Measurements from ENCODE around the gene PTPRO.

Gene PTPRO

GRCh38 chr12:15525441-15525840, 203.1 kb downstream of the PTPRO start:
- no peak for DNase-seq (ENCODE audit: low spot score)

GRCh38 chr12:15526033-15526432, 203.7 kb downstream of the PTPRO start:
- no peak for DNase-seq (ENCODE audit: low spot score)

- DNase-seq (ENCODE audit: low spot score) = no peak
Measured at GRCh38 chr12:15527201-15528080, 205.1 kb downstream of the PTPRO start.

- DNase-seq (ENCODE audit: low spot score) = no peak
Measured at GRCh38 chr12:15528666-15529065, 206.4 kb downstream of the PTPRO start.

- no peak for DNase-seq (ENCODE audit: low spot score)
Measured at GRCh38 chr12:15530361-15530760, 208.1 kb downstream of the PTPRO start.

- peak; percentile 40 for DNase-seq (ENCODE audit: low spot score)
Measured at GRCh38 chr12:15532364-15532977, 210.2 kb downstream of the PTPRO start.

GRCh38 chr12:15534322-15534721, 212.0 kb downstream of the PTPRO start:
- DNase-seq (ENCODE audit: low spot score) = no peak

- DNase-seq (ENCODE audit: low spot score) = no peak
Measured at GRCh38 chr12:15534874-15535273, 212.6 kb downstream of the PTPRO start.

GRCh38 chr12:15535352-15535781, 213.1 kb downstream of the PTPRO start:
- no peak for DNase-seq (ENCODE audit: low spot score)

- no peak for DNase-seq (ENCODE audit: low spot score)
Measured at GRCh38 chr12:15536446-15536845, 214.1 kb downstream of the PTPRO start.

- no peak for DNase-seq (ENCODE audit: low spot score)
Measured at GRCh38 chr12:15538881-15539280, 216.6 kb downstream of the PTPRO start.

GRCh38 chr12:15540005-15540404, 217.7 kb downstream of the PTPRO start:
- DNase-seq (ENCODE audit: low spot score) = no peak

- DNase-seq (ENCODE audit: low spot score) = peak; percentile 31
Measured at GRCh38 chr12:15540469-15540872, 218.2 kb downstream of the PTPRO start.

- DNase-seq (ENCODE audit: low spot score) = no peak
Measured at GRCh38 chr12:15541996-15542631, 219.8 kb downstream of the PTPRO start.

GRCh38 chr12:15543347-15543746, 221.0 kb downstream of the PTPRO start:
- no peak for DNase-seq (ENCODE audit: low spot score)

GRCh38 chr12:15544589-15544988, 222.3 kb downstream of the PTPRO start:
- DNase-seq (ENCODE audit: low spot score) = no peak

- DNase-seq (ENCODE audit: low spot score) = no peak
Measured at GRCh38 chr12:15545334-15545733, 223.0 kb downstream of the PTPRO start.

GRCh38 chr12:15546102-15546701, 223.9 kb downstream of the PTPRO start:
- no peak for DNase-seq (ENCODE audit: low spot score)

GRCh38 chr12:15547063-15547462, 224.8 kb downstream of the PTPRO start:
- no peak for DNase-seq (ENCODE audit: low spot score)

GRCh38 chr12:15547691-15548090, 225.4 kb downstream of the PTPRO start:
- DNase-seq (ENCODE audit: low spot score) = no peak

- DNase-seq (ENCODE audit: low spot score) = peak; percentile 13
Measured at GRCh38 chr12:15550793-15551192, 228.5 kb downstream of the PTPRO start.

- no peak for DNase-seq (ENCODE audit: low spot score)
Measured at GRCh38 chr12:15555446-15555845, 233.1 kb downstream of the PTPRO start.

All from SK-N-DZ (cell line).